ENCODE results near the gene RABGEF1. TPM values are rescaled to one million over a fixed set of nuclear protein-coding genes. Genes with fewer than 3 reads are reported as not detected.

RABGEF1 gene
- total and polyA plus RNA-seq, 2 of the 8 experiments (the other 6 are each of a cell fraction or from before 2014, with no cell fraction given): 10.2 to 18.0 TPM

DNA sequence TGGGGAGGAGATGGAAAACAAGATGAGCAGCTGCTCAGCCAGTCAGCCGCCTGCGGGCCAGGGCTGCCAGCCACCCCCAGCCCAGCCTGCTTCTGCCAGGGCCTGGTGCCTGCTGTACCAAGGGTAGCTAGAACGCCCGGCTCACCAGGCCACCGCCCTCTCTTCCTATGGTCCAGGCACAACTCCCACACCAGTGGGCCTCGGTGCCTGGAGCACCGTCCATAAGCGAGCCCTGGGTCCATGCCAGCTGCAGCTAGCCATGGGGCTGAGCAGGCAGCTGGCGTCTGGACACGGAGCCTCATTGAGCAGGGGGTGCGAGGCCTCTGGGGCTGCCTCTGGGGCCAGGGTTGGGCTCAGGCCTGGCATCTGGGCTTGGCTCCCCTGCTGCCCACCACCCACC lies 8.5 kb upstream of the RABGEF1 start (continued):
- TF ChIP-seq, protein P1, sequence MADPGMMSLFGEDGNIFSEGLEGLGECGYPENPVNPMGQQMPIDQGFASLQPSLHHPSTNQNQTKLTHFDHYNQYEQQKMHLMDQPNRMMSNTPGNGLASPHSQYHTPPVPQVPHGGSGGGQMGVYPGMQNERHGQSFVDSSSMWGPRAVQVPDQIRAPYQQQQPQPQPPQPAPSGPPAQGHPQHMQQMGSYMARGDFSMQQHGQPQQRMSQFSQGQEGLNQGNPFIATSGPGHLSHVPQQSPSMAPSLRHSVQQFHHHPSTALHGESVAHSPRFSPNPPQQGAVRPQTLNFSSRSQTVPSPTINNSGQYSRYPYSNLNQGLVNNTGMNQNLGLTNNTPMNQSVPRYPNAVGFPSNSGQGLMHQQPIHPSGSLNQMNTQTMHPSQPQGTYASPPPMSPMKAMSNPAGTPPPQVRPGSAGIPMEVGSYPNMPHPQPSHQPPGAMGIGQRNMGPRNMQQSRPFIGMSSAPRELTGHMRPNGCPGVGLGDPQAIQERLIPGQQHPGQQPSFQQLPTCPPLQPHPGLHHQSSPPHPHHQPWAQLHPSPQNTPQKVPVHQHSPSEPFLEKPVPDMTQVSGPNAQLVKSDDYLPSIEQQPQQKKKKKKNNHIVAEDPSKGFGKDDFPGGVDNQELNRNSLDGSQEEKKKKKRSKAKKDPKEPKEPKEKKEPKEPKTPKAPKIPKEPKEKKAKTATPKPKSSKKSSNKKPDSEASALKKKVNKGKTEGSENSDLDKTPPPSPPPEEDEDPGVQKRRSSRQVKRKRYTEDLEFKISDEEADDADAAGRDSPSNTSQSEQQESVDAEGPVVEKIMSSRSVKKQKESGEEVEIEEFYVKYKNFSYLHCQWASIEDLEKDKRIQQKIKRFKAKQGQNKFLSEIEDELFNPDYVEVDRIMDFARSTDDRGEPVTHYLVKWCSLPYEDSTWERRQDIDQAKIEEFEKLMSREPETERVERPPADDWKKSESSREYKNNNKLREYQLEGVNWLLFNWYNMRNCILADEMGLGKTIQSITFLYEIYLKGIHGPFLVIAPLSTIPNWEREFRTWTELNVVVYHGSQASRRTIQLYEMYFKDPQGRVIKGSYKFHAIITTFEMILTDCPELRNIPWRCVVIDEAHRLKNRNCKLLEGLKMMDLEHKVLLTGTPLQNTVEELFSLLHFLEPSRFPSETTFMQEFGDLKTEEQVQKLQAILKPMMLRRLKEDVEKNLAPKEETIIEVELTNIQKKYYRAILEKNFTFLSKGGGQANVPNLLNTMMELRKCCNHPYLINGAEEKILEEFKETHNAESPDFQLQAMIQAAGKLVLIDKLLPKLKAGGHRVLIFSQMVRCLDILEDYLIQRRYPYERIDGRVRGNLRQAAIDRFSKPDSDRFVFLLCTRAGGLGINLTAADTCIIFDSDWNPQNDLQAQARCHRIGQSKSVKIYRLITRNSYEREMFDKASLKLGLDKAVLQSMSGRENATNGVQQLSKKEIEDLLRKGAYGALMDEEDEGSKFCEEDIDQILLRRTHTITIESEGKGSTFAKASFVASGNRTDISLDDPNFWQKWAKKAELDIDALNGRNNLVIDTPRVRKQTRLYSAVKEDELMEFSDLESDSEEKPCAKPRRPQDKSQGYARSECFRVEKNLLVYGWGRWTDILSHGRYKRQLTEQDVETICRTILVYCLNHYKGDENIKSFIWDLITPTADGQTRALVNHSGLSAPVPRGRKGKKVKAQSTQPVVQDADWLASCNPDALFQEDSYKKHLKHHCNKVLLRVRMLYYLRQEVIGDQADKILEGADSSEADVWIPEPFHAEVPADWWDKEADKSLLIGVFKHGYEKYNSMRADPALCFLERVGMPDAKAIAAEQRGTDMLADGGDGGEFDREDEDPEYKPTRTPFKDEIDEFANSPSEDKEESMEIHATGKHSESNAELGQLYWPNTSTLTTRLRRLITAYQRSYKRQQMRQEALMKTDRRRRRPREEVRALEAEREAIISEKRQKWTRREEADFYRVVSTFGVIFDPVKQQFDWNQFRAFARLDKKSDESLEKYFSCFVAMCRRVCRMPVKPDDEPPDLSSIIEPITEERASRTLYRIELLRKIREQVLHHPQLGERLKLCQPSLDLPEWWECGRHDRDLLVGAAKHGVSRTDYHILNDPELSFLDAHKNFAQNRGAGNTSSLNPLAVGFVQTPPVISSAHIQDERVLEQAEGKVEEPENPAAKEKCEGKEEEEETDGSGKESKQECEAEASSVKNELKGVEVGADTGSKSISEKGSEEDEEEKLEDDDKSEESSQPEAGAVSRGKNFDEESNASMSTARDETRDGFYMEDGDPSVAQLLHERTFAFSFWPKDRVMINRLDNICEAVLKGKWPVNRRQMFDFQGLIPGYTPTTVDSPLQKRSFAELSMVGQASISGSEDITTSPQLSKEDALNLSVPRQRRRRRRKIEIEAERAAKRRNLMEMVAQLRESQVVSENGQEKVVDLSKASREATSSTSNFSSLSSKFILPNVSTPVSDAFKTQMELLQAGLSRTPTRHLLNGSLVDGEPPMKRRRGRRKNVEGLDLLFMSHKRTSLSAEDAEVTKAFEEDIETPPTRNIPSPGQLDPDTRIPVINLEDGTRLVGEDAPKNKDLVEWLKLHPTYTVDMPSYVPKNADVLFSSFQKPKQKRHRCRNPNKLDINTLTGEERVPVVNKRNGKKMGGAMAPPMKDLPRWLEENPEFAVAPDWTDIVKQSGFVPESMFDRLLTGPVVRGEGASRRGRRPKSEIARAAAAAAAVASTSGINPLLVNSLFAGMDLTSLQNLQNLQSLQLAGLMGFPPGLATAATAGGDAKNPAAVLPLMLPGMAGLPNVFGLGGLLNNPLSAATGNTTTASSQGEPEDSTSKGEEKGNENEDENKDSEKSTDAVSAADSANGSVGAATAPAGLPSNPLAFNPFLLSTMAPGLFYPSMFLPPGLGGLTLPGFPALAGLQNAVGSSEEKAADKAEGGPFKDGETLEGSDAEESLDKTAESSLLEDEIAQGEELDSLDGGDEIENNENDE (IDR thresholded peaks at IDR 0.05; ENCODE audit: insufficient replicate concordance, low read length): no peak
- TF ChIP-seq SIN3A (conservative IDR thresholded peaks at IDR 0.05 in 1 of 2, IDR thresholded peaks at IDR 0.05 in 1 of 2; ENCODE audit: low read depth in 1 of 2, low read length in 2 of 2): no peak
- no peak for TF ChIP-seq RFX5 (IDR thresholded peaks at IDR 0.05; ENCODE audit: borderline replicate concordance, low read depth, low read length)
- no peak for TF ChIP-seq KDM1A (IDR thresholded peaks at IDR 0.05; ENCODE audit: borderline replicate concordance, low read length)
- no peak for TF ChIP-seq RBBP5 (IDR thresholded peaks at IDR 0.05; ENCODE audit: borderline replicate concordance, low read depth, low read length)
- TF ChIP-seq TAF7 (optimal IDR thresholded peaks at IDR 0.05; ENCODE audit: borderline replicate concordance, low read depth, low read length): no peak
- no peak for TF ChIP-seq RNF2 (IDR thresholded peaks at IDR 0.05; ENCODE audit: borderline replicate concordance, low read depth, low read length, missing control alignments, poor library complexity, severe bottlenecking)
- TF ChIP-seq TBP (IDR thresholded peaks at IDR 0.05; ENCODE audit: low read depth, low read length): no peak
- TF ChIP-seq EGR1 (IDR thresholded peaks at IDR 0.05; ENCODE audit: borderline replicate concordance, low read depth, low read length): no peak
- no peak for TF ChIP-seq YY1 (IDR thresholded peaks at IDR 0.05; ENCODE audit: low read depth, low read length)
